A549 (cell line): ENCODE data around the gene JAKMIP2. TPM values are rescaled to one million over a fixed set of nuclear protein-coding genes. Genes with fewer than 3 reads are reported as not detected.

Source experiments
- ATAC-seq, 2 experiments: fragments of 200-7000 bp in 1 of 2; fragments of >200 bp in 1 of 2; cut with Nextera tagmentation in 1 of 2; cut with Tn5 transposase in 1 of 2; 3 replicates each; pipeline versions ENCODE4 v1.8.0 to v1.9.1; 2018 to 2020; ENCODE audit warnings: mild to moderate bottlenecking in 1 of 2, moderate library complexity in 1 of 2
- CTCF ChIA-PET: fragments of 300-600 bp; sonication (Branson Sonifier 250); formaldehyde crosslinking; extraction: SDS; loops from one replicate; lab custom pipeline; 2021; ENCODE audit warnings: antibody characterized with exemption, inconsistent platforms; lab: Yijun Ruan, JAX
- POLR2A ChIA-PET: fragments of 350-600 bp; formaldehyde crosslinking; extraction: SDS; loops from one replicate; lab custom pipeline; 2021; ENCODE audit warnings: antibody characterized with exemption, inconsistent platforms; lab: Yijun Ruan, JAX
- DNase-seq, 2 experiments: peaks; one replicate each; pipeline versions ENCODE4 v3.0.0 to v3.0.0-alpha.2; 2011 to 2016; ENCODE audit warnings: low read depth in 1 of 2, low spot score in 1 of 2
- FAIRE-seq: peaks from 2 replicates; lab custom pipeline; 2011; peaks lifted over from hg19 to GRCh38; lab: Jason Lieb, UNC
- H3K27ac ChIP-seq, 2 experiments: fragments of >200 bp; sonication (Bioruptor Twin); formaldehyde crosslinking; 3 replicates each; pipeline ENCODE4 v1.5.1; 2016 to 2017
- H3K4me1 ChIP-seq: fragments of >200 bp; sonication (Bioruptor Twin); formaldehyde crosslinking; 3 replicates; pipeline ENCODE4 v1.6.1; 2016
- H3K4me2 ChIP-seq: fragments of >200 bp; sonication (Bioruptor Twin); formaldehyde crosslinking; 3 replicates; pipeline ENCODE4 v1.6.1; 2016
- H3K4me3 ChIP-seq: fragments of >200 bp; sonication (Bioruptor Twin); formaldehyde crosslinking; 3 replicates; pipeline ENCODE4 v1.5.1; 2016
- H3K9me3 ChIP-seq: fragments of >200 bp; sonication (Bioruptor Twin); formaldehyde crosslinking; 3 replicates; pipeline ENCODE4 v1.6.1; 2016
- BHLHE40 ChIP-seq: IDR thresholded peaks from 2 replicates; pipeline ENCODE4 v1.6.1; 2012; ENCODE audit warnings: low read depth, low read length, inconsistent platforms
- CHD4 ChIP-seq: fragments of 200-600 bp; sonication (generic); IDR thresholded peaks from 2 replicates; pipeline ENCODE4 v1.6.1; 2016; ENCODE audit warnings: antibody characterized with exemption, mild to moderate bottlenecking, borderline replicate concordance
- CTCF ChIP-seq: fragments of >200 bp; sonication (Bioruptor Twin); formaldehyde crosslinking; IDR thresholded peaks from 3 replicates; pipeline ENCODE4 v1.5.1; 2016
- EHF ChIP-seq: fragments of 250-450 bp; sonication (Bioruptor Pico); IDR thresholded peaks from 2 replicates; pipeline ENCODE4 v1.5.0; 2020; ENCODE audit warnings: mild to moderate bottlenecking
- EHMT2 ChIP-seq: fragments of 200-600 bp; sonication (generic); IDR thresholded peaks from 2 replicates; pipeline ENCODE4 v1.6.1; 2016; ENCODE audit warnings: antibody characterized with exemption, low read depth, mild to moderate bottlenecking, moderate library complexity
- ELK1 ChIP-seq: fragments of 150-350 bp; IDR thresholded peaks from 2 replicates; pipeline ENCODE4 v1.6.1; 2014; ENCODE audit warnings: low read depth, mild to moderate bottlenecking, low read length
- ESRRA ChIP-seq: fragments of 150-350 bp; IDR thresholded peaks from 2 replicates; pipeline ENCODE4 v1.6.1; 2014; ENCODE audit warnings: mild to moderate bottlenecking, low read length, borderline replicate concordance
- HMGXB4 ChIP-seq: fragments of 250-450 bp; sonication (Bioruptor Pico); IDR thresholded peaks from 2 replicates; pipeline ENCODE4 v1.5.0; 2021; ENCODE audit warnings: mild to moderate bottlenecking, moderate library complexity, borderline replicate concordance
- KDM5A ChIP-seq: fragments of 200-600 bp; sonication (generic); IDR thresholded peaks from 2 replicates; pipeline ENCODE4 v1.6.1; 2016; ENCODE audit warnings: antibody characterized with exemption, mild to moderate bottlenecking
- MAFK ChIP-seq: fragments of 450-650 bp; IDR thresholded peaks from 2 replicates; pipeline ENCODE4 v1.6.1; 2014; ENCODE audit not compliant: partially characterized antibody
- MAX ChIP-seq: IDR thresholded peaks from 2 replicates; pipeline ENCODE4 v1.6.1; 2012
- NFE2L2 ChIP-seq: fragments of 150-350 bp; conservative IDR thresholded peaks from 2 replicates; pipeline ENCODE4 v1.6.1; 2014; ENCODE audit warnings: low read length
- NPAS2 ChIP-seq: fragments of 250-450 bp; sonication (Bioruptor Pico); IDR thresholded peaks from 2 replicates; pipeline ENCODE4 v1.8.0; 2022; ENCODE audit warnings: mild to moderate bottlenecking, moderate library complexity, borderline replicate concordance
- RAD21 ChIP-seq, 2 experiments: fragments of >200 bp in 1 of 2; sonication (Bioruptor Twin) in 1 of 2; formaldehyde crosslinking in 1 of 2; IDR thresholded peaks in 1 of 2; conservative IDR thresholded peaks in 1 of 2; 2 replicates in 1 of 2; 3 replicates in 1 of 2; pipeline ENCODE4 v1.6.1; 2012 to 2018; ENCODE audit warnings: inconsistent platforms in 1 of 2
- RNF2 ChIP-seq: fragments of 200-600 bp; sonication (generic); IDR thresholded peaks from 2 replicates; pipeline ENCODE4 v1.6.1; 2016; ENCODE audit warnings: low read depth, mild to moderate bottlenecking, antibody characterized with exemption, moderate library complexity, borderline replicate concordance
- SREBF2 ChIP-seq: fragments of 450-650 bp; IDR thresholded peaks from 2 replicates; pipeline ENCODE4 v1.6.1; 2014; ENCODE audit warnings: mild to moderate bottlenecking, moderate library complexity
- TP53 ChIP-seq: fragments of 250-450 bp; sonication (Bioruptor Pico); IDR thresholded peaks from 2 replicates; pipeline ENCODE4 v1.5.0; 2021; ENCODE audit warnings: mild to moderate bottlenecking, moderate library complexity
- USF2 ChIP-seq: fragments of 450-650 bp; IDR thresholded peaks from 2 replicates; pipeline ENCODE4 v1.6.1; 2014; ENCODE audit warnings: antibody characterized with exemption
- ZC3H11A ChIP-seq: fragments of 450-650 bp; IDR thresholded peaks from 2 replicates; pipeline ENCODE4 v1.6.1; 2014; ENCODE audit warnings: antibody characterized with exemption, mild to moderate bottlenecking
- ZFP36 ChIP-seq: fragments of 450-650 bp; IDR thresholded peaks from 2 replicates; pipeline ENCODE4 v1.6.1; 2014; ENCODE audit warnings: borderline replicate concordance; ENCODE audit not compliant: partially characterized antibody
- ZNF302 ChIP-seq: fragments of 250-450 bp; sonication (Bioruptor Pico); IDR thresholded peaks from 2 replicates; pipeline ENCODE4 v1.9.0; 2021; ENCODE audit warnings: inconsistent platforms, mild to moderate bottlenecking, moderate library complexity
- ZSCAN20 ChIP-seq: fragments of 250-450 bp; sonication (Bioruptor Pico); IDR thresholded peaks from 2 replicates; pipeline ENCODE4 v1.8.0; 2022; ENCODE audit warnings: mild to moderate bottlenecking, moderate library complexity
- polyA plus RNA-seq, 4 experiments: library from polyadenylated mRNA; depleted of rRNA in 3 of 4; stranded (reverse); fragments of >200 nt; fragmentation: RNase III in 1 of 4; extraction: RNeasy Plus Mini Kit Qiagen cat#74134 plus additional on column Dnase treatment in 1 of 4; gene quantifications; 2 replicates in 3 of 4; 3 replicates in 1 of 4; pipeline ENCODE4 v1.2.3, GENCODE V29; 2011 to 2017

Gene JAKMIP2
- polyA plus RNA-seq, 2 of the 4 experiments (the other 2 are of a cell fraction) = 0.01 TPM; not detected in 1

- TF ChIP-seq HMGXB4 (CRISPR knock-in tag) (no peak), USF2 (no peak), KDM5A (no peak), RNF2 (no peak), ELK1 (no peak), NPAS2 (CRISPR knock-in tag) (no peak), ZFP36 (no peak), BHLHE40 (no peak)
Observed at GRCh38 chr5:147789820-147790219, 7.3 kb upstream of the JAKMIP2 start (continued).

GRCh38 chr5:147788023-147788422 is 5.5 kb upstream of the JAKMIP2 start:
- H3K27ac ChIP-seq = no peak overlapping the region
- no peak for DNase-seq
- POLR2A ChIA-PET = no interaction called here
- H3K4me1 ChIP-seq = no peaks in the 10 kb centered on the region
- no peak for TF ChIP-seq ZC3H11A
- no peak for TF ChIP-seq NFE2L2
- TF ChIP-seq SREBF2 = no peak
- no peak for TF ChIP-seq MAFK
- no peak for TF ChIP-seq ESRRA
- TF ChIP-seq EHMT2 = no peak
- TF ChIP-seq RAD21 (conservative IDR thresholded peaks at IDR 0.05 in 1 of 2, IDR thresholded peaks at IDR 0.05 in 1 of 2) = no peak
- no peak for TF ChIP-seq ELK1
- no peak for TF ChIP-seq ZNF302
- TF ChIP-seq TP53 (CRISPR knock-in tag) = no peak
- TF ChIP-seq MAX = no peak
- TF ChIP-seq ZSCAN20 = no peak
- no peak for TF ChIP-seq EHF (CRISPR knock-in tag)
- TF ChIP-seq CTCF = no peak
- no peak for TF ChIP-seq CHD4
- TF ChIP-seq, all 56 proteins: peak for 0
- FAIRE-seq (no peak), ATAC-seq (no peak)
- no peaks in the 10 kb centered on the region for H3K9me3 ChIP-seq
- CTCF ChIA-PET = no interaction called here
- no peak overlapping the region for H3K4me3 ChIP-seq
- no peak overlapping the region for H3K4me2 ChIP-seq
